Immature natural killer cell (primary cell): ENCODE data around the gene FKBP1A. TPM values are rescaled to one million over a fixed set of nuclear protein-coding genes. Genes with fewer than 3 reads are reported as not detected.

ENCODE experiments used
- DNase-seq, 3 donors: peaks; one replicate each; pipeline ENCODE4 v3.0.0; 2022; ENCODE audit warnings: mixed read lengths in 1 of 3
- H3K27ac Mint-ChIP-seq, 6 donors: one replicate each; pipeline ENCODE4 v1.8.0; 2020; ENCODE audit warnings: mixed read lengths in 6 of 6, mild to moderate bottlenecking in 5 of 6, inconsistent platforms in 4 of 6, moderate library complexity in 3 of 6
- H3K27me3 Mint-ChIP-seq, 3 donors: one replicate each; pipeline ENCODE4 v1.8.0; 2020 to 2021; ENCODE audit warnings: low read depth in 3 of 3, mild to moderate bottlenecking in 3 of 3, mixed read lengths in 3 of 3, moderate library complexity in 3 of 3, inconsistent platforms in 1 of 3
- H3K36me3 Mint-ChIP-seq, 3 donors: one replicate each; pipeline ENCODE4 v1.8.0; 2020; ENCODE audit warnings: mixed read lengths in 3 of 3, inconsistent platforms in 2 of 3, mild to moderate bottlenecking in 2 of 3
- H3K4me1 Mint-ChIP-seq, 2 donors: one replicate each; pipeline ENCODE4 v1.8.0; 2020; ENCODE audit warnings: inconsistent platforms in 2 of 2, mild to moderate bottlenecking in 2 of 2, mixed read lengths in 2 of 2, moderate library complexity in 1 of 2
- H3K4me3 Mint-ChIP-seq, 5 donors: one replicate each; pipeline ENCODE4 v1.8.0; 2020; ENCODE audit warnings: mild to moderate bottlenecking in 5 of 5, mixed read lengths in 5 of 5, inconsistent platforms in 3 of 5, moderate library complexity in 3 of 5
- H3K9me3 Mint-ChIP-seq, 6 donors: one replicate each; pipeline ENCODE4 v1.8.0; 2020; ENCODE audit warnings: mild to moderate bottlenecking in 6 of 6, mixed read lengths in 6 of 6, inconsistent platforms in 4 of 6, moderate library complexity in 3 of 6
- polyA plus RNA-seq, 3 donors: library from polyadenylated mRNA; unstranded; fragments of 300-500 nt; fragmentation: Illumina TruSeq; gene quantifications; one replicate each; pipeline ENCODE4 v1.2.3, GENCODE V29; 2021

FKBP1A gene
- polyA plus RNA-seq, 3 donors from 2014 or later: 45.1 to 70.7 (median 47.5) TPM

DNA sequence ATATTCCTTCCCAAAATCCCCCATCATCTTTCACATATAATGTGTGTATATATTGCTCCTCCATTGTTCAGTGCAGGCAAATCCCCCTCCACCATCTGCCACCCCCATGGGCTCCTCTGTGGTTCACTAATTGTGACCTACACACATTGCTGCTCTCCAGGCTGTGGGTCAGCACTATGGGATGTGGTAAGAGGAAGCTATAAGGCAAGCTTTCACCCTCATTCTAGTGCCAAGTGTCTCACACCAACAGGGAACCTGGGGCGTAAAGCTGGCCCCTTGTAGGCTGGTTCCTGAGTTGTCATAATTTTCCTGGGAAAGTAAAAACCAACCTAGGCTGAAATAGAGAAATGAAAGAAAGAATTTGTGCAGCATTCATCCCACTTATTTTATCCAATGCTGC, 16.8 kb downstream of the FKBP1A start:
- peaks cover 0 to 8% (median 7%) of the 10 kb centered on the region in 3 donors for H3K27me3 Mint-ChIP-seq
- H3K9me3 Mint-ChIP-seq: no peaks in the 10 kb centered on the region
- peaks cover 53 to 83% of the 10 kb centered on the region in 2 donors for H3K4me1 Mint-ChIP-seq
- peaks cover 4 to 12% (median 6%) of the 10 kb centered on the region in 3 donors for H3K36me3 Mint-ChIP-seq
- H3K4me3 Mint-ChIP-seq: peak overlapping the region in 1 of 5 donors; percentile 30
- no peak for DNase-seq
- H3K27ac Mint-ChIP-seq: peak overlapping the region in 1 of 6 donors; percentile 35

DNA sequence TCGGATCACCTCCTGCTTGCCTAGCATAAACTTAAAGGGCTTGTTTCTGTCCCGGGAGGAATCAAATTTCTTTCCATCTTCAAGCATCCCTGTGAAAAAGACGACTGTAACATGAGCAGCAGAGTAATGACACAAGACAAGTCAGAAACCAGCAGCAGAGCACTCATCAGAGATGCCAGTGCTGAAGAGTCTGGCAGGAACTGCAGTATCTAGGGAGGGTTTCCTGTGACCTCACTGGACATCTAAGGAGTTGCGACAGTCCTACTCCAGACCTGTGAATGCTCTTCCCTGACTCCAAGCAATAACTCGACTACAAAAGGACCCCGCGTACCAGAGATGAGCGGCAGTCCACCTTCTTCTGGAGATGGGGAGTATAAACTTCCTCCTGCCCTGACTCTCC, 17.3 kb downstream of the FKBP1A start:
- H3K27me3 Mint-ChIP-seq: peaks cover 0 to 8% (median 7%) of the 10 kb centered on the region in 3 donors
- peak overlapping the region in 1 of 5 donors; percentile 30 for H3K4me3 Mint-ChIP-seq
- peaks cover 4 to 12% (median 6%) of the 10 kb centered on the region in 3 donors for H3K36me3 Mint-ChIP-seq
- no peak for DNase-seq
- no peaks in the 10 kb centered on the region for H3K9me3 Mint-ChIP-seq
- peak overlapping the region in 1 of 6 donors; percentile 51 for H3K27ac Mint-ChIP-seq
- peaks cover 50 to 78% of the 10 kb centered on the region in 2 donors for H3K4me1 Mint-ChIP-seq

DNA sequence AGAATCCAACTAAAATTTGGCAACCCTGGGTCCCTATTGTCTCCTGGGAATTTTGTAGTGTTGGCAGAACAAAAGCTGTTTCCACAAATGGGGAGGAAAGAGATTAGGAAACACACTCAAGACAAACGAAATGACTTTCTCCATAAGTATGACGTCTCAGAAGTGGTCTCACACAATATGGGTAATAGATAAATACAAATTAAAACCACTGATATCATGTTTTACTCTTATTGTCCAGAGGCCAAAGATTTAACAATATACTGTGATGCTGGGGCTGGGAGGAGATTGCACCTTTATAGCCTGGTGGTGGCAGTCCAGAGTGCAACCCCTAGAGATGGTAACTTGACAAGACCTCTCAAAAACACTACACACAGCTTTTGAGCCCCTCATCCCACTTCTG, 18.6 kb downstream of the FKBP1A start:
- H3K4me1 Mint-ChIP-seq: peaks cover 40 to 66% of the 10 kb centered on the region in 2 donors
- no peaks in the 10 kb centered on the region for H3K9me3 Mint-ChIP-seq
- H3K27me3 Mint-ChIP-seq: peaks cover 0 to 8% (median 7%) of the 10 kb centered on the region in 3 donors
- peaks cover 4 to 12% (median 6%) of the 10 kb centered on the region in 3 donors for H3K36me3 Mint-ChIP-seq
- no peak for DNase-seq
- no peak overlapping the region for H3K27ac Mint-ChIP-seq
- no peak overlapping the region for H3K4me3 Mint-ChIP-seq

DNA sequence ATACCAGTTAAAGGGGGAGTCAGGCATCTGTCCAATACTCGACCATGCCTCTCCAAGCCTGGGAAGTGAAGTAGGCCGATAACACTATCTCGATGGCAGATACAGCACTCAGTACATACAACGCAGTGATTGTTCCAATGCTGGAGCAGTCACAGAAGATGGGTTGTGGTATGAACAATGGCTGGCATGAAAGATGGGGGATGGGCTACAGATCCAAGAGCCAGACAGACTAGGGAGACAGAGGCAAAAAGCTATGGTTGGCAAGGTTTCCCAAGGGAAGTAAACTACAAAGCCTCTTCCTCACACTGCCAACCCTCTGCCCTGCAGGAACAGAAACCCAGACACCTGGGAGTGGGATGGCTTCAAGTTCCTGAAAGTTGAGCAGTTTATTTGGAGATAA, 19.2 kb downstream of the FKBP1A start:
- Mint-ChIP-seq H3K36me3 (peaks cover 4 to 15% (median 11%) of the 10 kb centered on the region in 3 donors), H3K27ac (no peak overlapping the region), H3K9me3 (no peaks in the 10 kb centered on the region), H3K4me3 (no peak overlapping the region), H3K4me1 (peaks cover 35 to 62% of the 10 kb centered on the region in 2 donors), H3K27me3 (peaks cover 0 to 8% (median 7%) of the 10 kb centered on the region in 3 donors)
- no peak for DNase-seq

DNA sequence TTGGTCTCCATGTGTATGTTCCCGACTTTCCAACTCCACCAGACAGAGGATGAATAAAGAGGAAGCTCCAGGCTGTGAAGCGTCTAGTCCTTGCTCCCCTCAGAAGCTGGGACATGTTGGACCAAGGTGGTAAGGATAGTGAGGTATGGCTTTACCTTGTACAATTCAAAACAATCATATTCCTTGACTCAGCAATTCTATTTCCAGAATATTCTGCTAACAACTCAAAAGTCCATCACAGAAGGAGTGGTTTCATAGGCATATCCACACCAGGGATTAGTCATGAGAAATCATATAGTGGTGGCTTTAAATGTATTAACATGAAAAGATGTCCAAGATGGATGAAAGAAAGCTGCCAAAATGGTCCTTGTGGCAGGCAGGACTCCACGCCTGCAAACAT, 19.8 kb downstream of the FKBP1A start:
- Mint-ChIP-seq H3K27me3 (peaks cover 0 to 8% (median 7%) of the 10 kb centered on the region in 3 donors), H3K4me3 (no peak overlapping the region), H3K36me3 (peaks cover 4 to 20% (median 15%) of the 10 kb centered on the region in 3 donors), H3K9me3 (no peaks in the 10 kb centered on the region), H3K4me1 (peaks cover 29 to 62% of the 10 kb centered on the region in 2 donors), H3K27ac (peak overlapping the region in 2 of 6 donors; percentile 43 to 81)
- no peak for DNase-seq

DNA sequence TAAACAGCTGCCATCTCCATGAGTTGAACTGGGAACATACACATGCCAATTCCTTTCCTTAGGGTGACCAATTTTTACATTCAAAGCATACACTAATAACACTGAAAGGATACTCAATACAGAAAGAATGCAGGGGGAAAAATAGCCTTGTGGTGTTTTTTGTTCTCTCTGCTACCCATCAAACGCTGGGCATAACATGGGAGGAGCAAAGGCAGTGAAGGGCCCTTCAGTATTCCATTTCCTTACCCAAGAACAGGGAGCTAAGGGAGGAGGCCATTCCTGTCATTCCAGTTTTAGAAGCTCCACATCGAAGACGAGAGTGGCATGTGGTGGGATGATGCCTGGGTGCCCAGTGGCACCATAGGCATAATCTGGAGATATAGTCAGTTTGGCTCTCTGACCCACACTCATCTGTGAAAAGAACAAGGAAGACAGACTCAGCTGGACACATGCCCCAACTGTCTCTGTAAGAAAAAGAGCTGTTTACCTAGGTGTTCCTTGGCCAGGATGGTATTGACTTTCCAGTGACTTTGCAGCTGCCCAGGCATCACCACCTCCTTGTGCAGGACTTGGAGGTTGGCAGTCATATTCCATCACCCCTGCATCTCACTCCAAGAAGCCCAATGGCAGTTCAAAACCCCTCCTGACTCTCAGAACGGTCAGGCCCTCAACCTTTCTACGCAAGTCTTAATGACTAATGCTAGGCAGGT, 20.9 kb downstream of the FKBP1A start:
- no peak for DNase-seq
- Mint-ChIP-seq H3K27me3 (peaks cover 0 to 7% (median 2%) of the 10 kb centered on the region in 3 donors), H3K36me3 (peaks cover 4 to 30% (median 22%) of the 10 kb centered on the region in 3 donors), H3K27ac (peak overlapping the region in 1 of 6 donors; percentile 66), H3K4me3 (no peak overlapping the region), H3K9me3 (no peaks in the 10 kb centered on the region), H3K4me1 (peaks cover 18 to 54% of the 10 kb centered on the region in 2 donors)

DNA sequence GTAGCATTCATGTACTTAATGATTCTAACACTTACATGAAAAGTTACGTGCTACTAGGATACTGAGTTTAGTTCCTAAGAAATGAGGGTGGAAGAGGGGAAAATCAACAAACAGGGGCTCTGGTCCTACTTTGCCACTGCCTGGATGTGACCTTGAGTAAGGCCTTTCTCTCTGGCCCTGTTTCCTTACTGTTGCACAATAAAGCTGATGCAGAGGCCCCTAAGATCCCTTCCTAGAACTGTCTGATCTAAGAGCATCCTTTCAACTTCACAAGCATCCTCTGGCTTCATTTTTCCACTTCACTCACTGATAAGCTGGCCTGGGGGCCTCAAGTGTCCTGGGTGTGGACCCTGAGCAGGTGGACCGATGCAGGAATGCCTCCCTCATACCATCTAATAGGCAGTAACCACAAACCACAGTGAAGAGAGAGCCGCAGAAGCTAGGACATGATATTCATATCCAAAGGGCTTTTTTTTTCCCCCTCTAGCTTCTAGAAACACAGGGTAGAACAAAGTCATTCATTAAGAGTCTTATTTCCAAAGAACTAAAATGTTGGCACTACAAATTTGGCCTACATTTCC, 21.6 kb downstream of the FKBP1A start:
- Mint-ChIP-seq H3K9me3 (no peaks in the 10 kb centered on the region), H3K4me3 (no peak overlapping the region), H3K36me3 (peaks cover 4 to 33% (median 26%) of the 10 kb centered on the region in 3 donors), H3K27me3 (peaks cover 0 to 5% (median 2%) of the 10 kb centered on the region in 3 donors), H3K4me1 (peaks cover 13 to 47% of the 10 kb centered on the region in 2 donors), H3K27ac (no peak overlapping the region)
- DNase-seq: no peak

DNA sequence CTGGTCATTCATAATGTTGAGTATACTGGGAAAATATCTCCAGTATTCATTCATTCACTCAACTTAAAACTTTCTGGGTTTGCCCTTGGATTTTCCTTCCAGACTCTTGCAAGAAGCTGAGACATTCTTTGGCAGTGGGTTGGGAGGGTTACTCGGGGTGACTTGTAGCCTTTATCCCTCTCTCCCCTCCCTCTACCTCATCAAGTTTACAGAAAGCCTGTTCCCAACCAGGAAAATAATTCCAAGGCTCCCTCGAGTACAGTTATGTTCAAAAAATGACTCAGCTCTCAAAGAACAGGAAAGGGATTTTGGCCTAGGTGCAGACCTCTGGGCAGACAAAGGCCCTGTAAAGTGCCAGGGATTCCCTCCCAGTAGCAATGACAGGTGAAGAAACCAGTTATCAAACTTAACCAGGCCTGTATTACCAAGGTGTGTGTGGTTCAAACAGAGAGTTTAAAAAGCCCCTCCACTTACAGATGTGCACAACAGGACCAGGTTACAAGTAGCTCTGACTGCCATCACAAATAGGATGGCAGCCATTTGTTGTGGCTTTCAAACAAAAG, 22.2 kb downstream of the FKBP1A start:
- Mint-ChIP-seq H3K4me1 (peaks cover 7 to 40% of the 10 kb centered on the region in 2 donors), H3K27me3 (peaks cover 0 to 5% (median 0%) of the 10 kb centered on the region in 3 donors), H3K4me3 (no peak overlapping the region), H3K9me3 (no peaks in the 10 kb centered on the region), H3K27ac (no peak overlapping the region), H3K36me3 (peaks cover 4 to 33% (median 26%) of the 10 kb centered on the region in 3 donors)
- no peak for DNase-seq

DNA sequence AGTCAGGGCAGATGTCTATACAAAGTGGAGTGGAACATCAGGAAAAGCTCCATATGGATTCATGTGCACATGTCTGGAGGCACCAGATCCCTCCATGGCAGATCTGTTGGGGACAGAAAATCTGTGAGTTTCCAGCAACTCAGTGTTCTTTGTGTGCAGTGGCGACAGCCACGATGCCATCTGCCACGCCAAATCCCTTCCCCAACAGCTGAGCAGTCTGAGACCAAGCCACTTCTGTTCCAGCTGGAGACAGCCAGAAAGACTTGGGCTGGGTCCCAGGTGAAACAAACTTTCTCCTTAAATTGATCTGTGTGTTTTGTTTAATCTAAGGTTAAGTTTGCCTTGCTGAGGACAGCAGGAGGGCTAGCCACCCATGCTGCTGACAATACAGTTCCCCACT, 22.9 kb downstream of the FKBP1A start:
- no peak overlapping the region for H3K4me3 Mint-ChIP-seq
- H3K4me1 Mint-ChIP-seq: peaks cover 8 to 39% of the 10 kb centered on the region in 2 donors
- DNase-seq: no peak
- no peak overlapping the region for H3K27ac Mint-ChIP-seq
- H3K36me3 Mint-ChIP-seq: peaks cover 4 to 39% (median 26%) of the 10 kb centered on the region in 3 donors
- H3K27me3 Mint-ChIP-seq: peaks cover 0 to 5% (median 0%) of the 10 kb centered on the region in 3 donors
- H3K9me3 Mint-ChIP-seq: no peaks in the 10 kb centered on the region

DNA sequence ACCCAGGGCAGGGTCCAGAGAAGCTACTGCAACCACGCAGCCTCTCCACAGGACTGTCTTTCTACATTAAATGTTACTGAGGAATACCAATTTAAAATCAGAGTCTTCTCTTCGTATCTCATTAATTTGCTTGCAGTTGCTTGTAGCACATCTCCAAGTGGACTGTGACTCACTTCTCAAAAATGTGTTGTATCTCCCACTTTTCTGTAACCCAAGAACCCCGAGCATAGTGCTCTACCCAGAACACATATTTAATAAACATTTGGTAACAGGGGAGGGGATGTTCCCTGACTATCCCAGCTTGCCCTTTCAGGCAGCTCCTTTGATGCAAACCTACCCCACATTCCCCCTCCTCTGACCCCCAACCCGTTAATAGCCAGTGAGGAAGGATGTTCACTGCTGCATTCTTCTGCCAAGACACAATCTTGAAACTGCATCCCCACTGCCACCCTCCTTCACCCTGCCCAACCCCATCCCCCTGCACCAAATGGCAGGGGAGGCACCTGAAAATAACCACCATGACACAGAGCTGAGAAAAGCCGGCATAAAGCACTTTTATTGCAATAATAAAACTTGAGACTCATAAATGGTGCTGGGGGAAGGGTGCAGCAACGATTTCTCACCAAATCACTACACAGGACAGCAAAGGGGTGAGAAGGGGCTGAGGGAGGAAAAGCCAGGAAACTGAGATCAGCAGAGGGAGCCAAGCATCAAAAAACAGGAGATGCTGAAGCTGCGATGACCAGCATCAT, 24.2 kb downstream of the FKBP1A start:
- Mint-ChIP-seq H3K4me1 (peaks cover 21 to 42% of the 10 kb centered on the region in 2 donors), H3K36me3 (peaks cover 0 to 44% (median 21%) of the 10 kb centered on the region in 3 donors), H3K4me3 (no peak overlapping the region), H3K9me3 (no peaks in the 10 kb centered on the region), H3K27me3 (peaks cover 0 to 3% (median 0%) of the 10 kb centered on the region in 3 donors), H3K27ac (peak overlapping the region in 2 of 6 donors; percentile 10 to 34)
- DNase-seq: no peak

DNA sequence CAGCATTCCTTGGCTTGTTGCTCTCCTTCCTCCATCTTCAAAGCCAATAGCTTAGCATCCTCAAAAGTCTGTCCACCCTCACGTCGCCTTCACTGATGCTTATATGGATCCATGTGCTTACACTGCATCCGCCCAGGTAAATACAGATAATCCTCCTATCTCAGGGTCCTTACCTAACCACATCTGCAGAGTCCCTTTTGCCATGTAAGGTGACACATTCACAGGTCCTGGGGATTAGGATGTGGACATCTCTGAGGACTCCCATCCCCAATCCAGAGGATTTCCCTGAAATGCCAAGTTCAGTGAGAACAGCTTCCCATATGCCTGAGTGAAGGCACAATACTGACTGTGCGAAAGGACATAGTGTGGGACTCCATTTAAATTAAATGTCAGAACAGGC, 25.4 kb downstream of the FKBP1A start:
- H3K4me3 Mint-ChIP-seq: peak overlapping the region in 1 of 5 donors; percentile 23
- no peak for DNase-seq
- peaks cover 0 to 40% (median 20%) of the 10 kb centered on the region in 3 donors for H3K36me3 Mint-ChIP-seq
- no peak overlapping the region for H3K27ac Mint-ChIP-seq
- H3K9me3 Mint-ChIP-seq: no peaks in the 10 kb centered on the region
- H3K27me3 Mint-ChIP-seq: peaks cover 0 to 3% (median 0%) of the 10 kb centered on the region in 3 donors
- peaks cover 27 to 51% of the 10 kb centered on the region in 2 donors for H3K4me1 Mint-ChIP-seq

DNA sequence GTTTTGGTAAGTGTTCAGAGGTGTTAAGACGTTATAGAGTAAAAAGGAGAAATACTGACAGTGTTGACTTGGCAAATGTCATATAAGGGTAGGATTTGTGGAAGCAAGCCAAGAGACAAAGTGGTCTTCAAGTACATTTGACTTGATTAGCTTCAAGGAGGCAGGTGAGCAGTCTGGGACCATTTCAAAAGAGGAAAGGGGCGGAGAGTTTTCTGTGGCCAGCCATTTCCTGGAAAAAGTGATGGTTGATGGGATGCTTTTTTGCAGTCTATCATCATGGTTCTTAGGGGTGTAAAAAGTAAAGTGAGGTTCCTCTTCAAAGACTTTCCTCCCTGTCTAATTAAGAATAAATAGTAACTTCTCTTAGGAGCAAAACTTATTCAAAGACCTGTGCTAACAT, 28.7 kb downstream of the FKBP1A start:
- Mint-ChIP-seq H3K36me3 (peaks cover 5 to 39% (median 27%) of the 10 kb centered on the region in 3 donors), H3K27ac (peak overlapping the region in 4 of 6 donors; percentile 0 to 74 (median 39)), H3K27me3 (peaks cover 0 to 1% (median 1%) of the 10 kb centered on the region in 3 donors), H3K4me1 (peaks cover 25 to 47% of the 10 kb centered on the region in 2 donors), H3K9me3 (no peaks in the 10 kb centered on the region), H3K4me3 (peak overlapping the region; percentile 1 to 52 (median 24))
- DNase-seq: no peak

DNA sequence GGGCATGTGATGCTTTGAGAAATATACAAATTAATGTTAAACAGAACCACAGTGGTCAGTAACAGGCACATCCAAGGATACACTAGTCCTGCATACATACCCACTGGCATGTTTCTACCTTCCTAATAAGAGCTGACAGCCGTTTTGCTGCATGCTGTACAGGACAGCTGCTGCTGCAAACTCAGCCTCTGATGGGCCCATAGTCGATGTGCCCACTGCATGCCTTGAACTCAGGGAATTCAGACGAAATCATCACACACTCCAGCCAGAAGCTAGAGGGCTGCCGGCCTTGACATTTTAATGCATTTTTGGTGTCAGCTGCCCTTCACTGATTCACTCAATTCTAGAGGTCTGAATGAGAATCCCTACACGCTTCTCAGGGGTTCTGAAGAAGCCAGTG, 29.3 kb downstream of the FKBP1A start:
- Mint-ChIP-seq H3K27me3 (peaks cover 0 to 1% (median 1%) of the 10 kb centered on the region in 3 donors), H3K36me3 (peaks cover 7 to 41% (median 23%) of the 10 kb centered on the region in 3 donors), H3K9me3 (no peaks in the 10 kb centered on the region), H3K4me3 (peak overlapping the region in 2 of 5 donors; percentile 1 to 24), H3K27ac (peak overlapping the region in 3 of 6 donors; percentile 22 to 57 (median 45)), H3K4me1 (peaks cover 25 to 43% of the 10 kb centered on the region in 2 donors)
- DNase-seq: no peak
